HG03558 (cell line): ENCODE results near the gene CHSY1.
"Not testable (repeated sequence)": the region's sequence is repeated elsewhere in the genome, so short reads cannot be mapped to it uniquely, and the experiment has no call there.

Source experiments
- ATAC-seq: cut with Tn5 transposase; IDR thresholded peaks from one replicate; pipeline ENCODE4 v1.9.1; 2021; ENCODE audit warnings: moderate number of reproducible peaks; ENCODE audit not compliant: unreplicated experiment; ENCODE audit errors: extremely low read depth

Gene CHSY1

DNA sequence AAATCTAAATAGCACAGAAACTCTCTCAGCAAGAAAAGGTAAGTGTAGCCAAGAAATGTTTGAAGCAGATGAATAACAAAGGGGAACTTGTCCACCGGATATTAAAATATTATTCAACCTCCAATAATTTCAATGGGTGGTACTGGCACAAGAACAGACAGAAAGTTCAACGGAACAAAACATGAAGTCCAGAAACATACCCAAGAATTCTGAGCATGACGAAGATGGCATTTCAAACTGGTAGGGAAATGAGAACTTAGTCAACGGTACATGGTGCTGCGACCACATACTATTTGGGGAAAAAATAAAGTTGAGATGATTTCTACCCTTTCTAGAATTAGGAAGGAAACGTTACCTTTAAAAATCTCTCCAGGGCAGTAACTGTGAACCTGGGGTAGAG lies 5.5 kb downstream of the CHSY1 start:
- ATAC-seq, result no peak

DNA sequence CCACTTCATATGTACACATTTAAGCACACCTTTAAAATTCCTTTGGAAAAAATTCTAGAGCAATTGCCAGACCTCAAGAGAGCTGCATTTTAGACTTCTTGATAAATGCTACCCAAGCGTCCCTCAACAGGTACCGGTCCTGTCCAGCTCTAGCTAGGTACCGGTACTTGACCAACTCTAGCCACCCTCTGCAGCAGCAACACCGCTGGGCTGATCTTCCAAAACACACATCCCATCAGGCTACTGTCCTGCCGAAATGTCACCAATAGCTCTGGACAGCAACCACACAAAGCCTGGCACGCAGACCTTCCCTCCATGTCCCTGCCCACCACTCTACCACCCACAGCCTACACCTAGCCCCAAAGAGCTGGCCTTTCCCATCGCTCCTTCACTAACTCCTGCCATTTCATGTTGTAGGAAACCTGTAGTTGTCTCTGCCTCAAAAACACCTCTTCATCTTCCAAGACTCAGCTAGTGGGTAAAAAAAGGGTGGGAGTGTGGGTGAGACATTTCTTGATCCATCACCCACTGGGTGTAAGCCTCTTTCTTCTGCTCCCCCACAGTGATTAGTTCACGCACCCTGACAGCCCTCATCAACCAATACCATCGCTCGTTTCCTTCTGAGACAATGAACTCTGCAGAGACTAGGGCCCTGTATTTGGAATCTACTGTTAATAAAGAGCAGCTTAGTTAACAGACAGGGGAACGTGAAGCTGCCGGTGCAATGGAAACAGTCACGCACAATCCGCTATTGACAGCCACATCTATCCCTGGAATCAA lies 6.8 kb downstream of the CHSY1 start:
- no peak for ATAC-seq

DNA sequence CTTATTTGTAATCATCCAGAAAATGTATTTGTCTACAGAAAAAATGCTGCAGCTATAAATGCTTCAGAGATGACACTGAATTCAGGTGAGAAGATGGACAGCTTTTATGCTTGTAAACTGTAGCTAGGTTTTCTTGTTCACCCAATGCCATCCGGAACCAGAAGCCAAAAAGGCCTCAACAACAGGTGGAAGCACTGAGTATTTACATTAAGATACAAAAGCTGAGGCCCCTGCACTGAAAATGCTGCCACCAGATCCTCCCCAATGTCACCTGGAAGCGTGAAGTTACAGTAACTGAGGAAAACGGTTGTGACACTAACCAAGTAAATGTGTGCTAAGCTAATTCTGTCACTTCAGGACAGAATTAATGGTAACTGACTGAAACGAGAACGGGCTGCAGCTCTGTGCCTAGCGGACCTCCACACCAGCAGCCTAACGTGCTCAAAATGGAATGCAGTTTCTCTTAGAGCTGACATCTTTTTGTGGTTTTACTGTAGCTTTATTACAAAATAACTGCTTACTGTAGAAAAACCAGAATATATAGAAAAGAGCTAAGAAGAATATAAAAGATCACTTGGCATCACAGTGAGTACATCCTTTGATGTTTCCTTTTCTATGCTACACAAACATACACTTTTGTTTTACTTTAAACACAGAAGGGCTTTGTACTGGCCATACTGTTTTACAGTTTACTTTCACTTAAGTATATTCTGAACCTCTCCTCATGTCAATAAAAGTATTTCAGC lies 7.6 kb downstream of the CHSY1 start:
- ATAC-seq, result no peak

DNA sequence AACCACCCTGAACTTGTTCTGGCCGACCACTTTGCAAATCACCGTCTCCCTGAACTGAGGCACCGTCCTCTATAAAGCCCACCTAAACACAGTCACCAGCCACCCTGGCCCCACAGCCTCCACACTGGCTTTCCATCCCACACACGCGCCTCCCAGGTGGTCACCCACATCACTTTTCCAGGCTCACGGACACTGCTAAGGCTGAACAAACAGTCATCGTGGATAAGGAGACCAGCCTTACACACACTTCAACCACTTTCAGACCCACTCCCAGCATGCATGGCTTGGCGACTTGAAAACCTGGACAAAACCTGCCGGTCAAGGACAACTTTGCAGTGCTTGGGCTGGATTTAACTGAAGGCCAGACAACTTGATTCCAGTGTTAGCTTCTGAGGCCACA lies 8.4 kb downstream of the CHSY1 start:
- no peak for ATAC-seq

DNA sequence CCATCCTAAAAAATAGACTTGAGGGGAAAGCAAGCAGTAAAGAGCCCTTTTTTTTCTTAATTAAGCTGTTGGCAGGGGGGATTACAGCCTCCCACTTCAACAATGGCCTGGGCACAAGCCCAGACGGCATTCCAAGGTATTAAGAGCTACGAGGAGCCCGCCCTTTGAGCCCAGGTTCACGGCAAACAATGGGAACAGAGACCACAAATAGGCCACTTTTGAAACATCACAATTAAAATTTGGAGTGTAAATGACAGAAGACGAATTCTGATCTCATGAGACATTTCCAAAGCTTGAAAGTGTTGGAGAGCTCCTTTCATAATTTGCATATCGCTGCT lies 8.9 kb downstream of the CHSY1 start:
- ATAC-seq, result no peak

DNA sequence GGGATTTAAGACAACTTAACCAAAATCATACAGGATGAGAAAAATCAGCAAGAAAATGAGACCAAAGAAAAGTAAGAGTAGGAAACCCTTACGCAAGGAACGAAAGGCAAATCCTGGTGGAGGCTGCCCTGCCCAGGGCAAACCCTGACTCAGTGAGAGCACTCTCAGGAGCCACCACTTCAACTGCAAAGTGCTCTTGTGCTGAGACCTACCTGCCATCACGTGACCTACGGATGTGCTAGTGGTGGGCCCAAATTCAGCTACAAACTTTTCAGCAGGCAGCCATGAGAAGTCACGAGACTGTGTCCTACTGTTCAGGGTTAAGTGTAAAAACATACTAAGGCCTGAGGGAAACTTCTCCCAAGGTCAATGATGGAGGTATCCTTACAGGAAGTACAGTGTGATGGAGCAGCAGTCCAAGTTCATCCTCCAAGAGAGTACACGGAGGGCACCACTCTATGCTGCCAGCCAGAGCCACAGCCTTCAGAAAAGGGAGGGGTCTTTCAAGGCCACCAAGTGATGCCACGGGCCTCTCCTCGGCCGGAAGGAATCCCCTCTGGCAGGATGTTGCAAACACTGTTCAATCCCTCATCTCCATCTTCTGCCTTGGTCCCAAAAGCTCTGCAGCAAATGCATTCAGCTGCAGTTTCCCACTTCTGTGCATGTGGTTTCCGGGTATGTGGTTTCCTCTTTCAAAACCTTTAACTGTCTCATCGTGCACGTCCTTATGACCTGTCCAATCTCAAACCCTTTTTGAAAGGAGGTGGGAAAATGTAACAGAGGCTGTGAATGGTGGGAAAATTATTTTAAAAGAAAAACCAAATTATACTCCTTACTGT lies 9.5 kb downstream of the CHSY1 start:
- ATAC-seq, result peak; percentile 53

DNA sequence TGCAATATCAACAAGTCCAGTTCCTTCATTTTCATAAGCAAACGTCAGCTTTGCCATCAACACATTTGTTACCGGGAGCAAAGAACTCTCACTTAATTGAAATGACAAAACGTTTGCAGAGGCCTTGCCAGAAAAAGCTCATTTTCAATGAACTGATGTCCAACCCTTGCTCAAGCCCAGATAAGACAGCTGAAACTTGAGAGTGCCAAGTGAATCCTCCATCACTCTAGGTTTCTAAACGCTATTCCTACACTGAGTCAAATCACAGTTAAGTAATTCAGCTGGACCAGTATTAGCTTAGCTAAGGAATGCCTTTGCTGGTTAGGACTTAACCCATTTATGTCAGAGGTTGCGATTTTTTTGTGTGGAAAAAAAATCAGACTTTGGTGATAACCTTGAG lies 11.5 kb downstream of the CHSY1 start:
- ATAC-seq, result no peak

DNA sequence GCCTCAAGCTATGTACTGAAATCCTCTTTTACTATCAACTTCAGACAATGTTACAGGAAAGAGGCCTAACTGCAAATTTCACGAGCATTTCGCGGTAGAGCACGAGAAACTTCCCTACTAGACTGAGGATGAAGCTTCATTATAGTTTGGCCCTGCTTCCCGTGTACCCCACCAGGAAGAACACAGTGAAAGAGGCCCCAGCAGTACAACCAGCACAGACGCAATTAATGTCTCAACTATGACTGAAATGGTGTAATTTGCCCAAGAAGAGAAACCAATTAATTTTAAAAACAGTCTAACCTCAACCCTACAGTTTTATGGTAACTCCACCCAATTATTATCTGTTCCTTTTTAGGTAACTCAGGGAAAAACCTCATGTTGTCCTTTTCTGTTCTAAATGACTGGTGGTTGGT lies 12.1 kb downstream of the CHSY1 start:
- ATAC-seq, result no peak

DNA sequence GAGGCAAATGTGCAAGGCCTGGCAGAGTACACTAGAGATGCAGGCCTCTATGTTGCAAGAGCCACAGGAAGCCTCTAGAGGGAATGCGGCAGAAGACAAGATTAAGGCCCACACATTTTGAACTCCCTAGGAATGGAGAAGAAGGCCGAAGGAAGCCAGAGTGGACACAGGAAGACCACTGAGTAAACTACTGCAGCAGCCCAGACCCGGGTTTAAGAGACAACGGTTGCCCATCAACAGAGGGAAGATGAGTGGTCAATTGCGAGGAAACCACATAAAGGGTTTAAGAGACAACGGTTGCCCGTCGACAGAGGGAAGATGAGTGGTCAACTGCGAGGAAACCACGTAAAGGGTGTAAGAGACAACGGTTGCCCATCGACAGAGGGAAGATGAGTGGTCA lies 14.6 kb downstream of the CHSY1 start:
- no peak for ATAC-seq

DNA sequence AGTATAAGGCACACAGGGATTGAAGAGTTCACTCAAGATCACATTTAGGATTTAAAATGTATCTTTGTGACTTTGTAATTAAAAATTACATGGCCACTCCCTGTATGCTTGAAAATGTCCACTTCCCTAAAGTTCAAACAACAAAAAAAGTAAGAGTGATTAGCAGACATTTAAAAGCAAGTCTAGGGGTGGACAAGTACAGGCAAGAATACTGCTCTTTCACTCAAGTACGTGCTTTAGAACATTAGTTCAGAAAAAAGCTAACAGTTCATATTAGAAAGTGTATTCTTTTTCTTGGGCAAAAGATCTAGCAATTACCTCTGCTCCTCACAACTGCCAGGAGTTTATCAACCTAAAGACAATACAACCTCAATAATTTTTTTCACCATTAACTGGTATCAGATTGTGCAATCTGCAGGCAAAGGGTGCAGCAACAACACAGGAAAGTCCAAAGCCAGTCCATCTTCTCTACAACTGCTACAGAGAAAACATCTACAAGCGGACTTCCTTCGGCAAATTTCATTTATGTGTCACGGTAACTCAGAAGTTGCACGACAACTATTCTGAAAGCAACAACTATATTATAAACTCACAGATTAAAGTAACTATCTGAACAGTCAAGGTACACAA lies 18.1 kb downstream of the CHSY1 start:
- no peak for ATAC-seq

DNA sequence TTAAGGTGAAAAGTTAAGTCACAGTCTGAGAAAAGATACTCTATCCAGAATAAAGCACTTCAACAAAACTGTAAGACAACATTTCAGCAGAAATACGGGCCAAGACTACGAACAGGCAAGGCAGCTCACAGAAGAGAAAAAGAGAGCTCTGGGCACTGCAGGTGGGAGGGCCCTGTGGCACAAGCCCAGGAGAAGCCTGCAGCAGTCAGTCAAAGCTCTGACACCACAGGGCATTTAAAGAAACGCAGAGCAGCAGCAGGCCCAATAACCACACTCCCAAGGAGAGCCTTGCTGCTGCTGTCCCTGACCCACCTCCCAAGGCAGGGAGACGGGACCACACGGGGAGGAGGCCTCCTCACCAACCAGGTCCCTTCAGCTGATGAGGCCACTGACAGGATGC lies 19.2 kb downstream of the CHSY1 start:
- no peak for ATAC-seq

DNA sequence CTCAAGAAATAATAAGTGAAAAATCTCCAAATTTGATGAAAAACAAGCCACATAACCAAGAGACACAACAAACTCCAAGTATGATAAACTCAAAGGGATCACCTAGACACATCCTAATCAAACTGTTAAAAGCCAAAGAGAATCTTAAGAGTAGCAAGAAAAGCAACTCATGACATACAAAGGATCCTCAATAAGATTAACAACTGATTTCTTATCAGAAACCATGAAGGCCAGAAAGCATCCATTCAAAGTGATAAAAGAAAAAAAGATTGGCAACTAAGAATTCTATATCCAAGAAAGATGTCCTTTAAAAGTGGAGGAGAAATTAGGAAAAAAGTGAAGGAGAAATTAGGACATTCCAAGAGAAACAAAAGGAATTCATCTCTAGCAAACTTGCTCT lies 23.5 kb downstream of the CHSY1 start:
- no peak for ATAC-seq

DNA sequence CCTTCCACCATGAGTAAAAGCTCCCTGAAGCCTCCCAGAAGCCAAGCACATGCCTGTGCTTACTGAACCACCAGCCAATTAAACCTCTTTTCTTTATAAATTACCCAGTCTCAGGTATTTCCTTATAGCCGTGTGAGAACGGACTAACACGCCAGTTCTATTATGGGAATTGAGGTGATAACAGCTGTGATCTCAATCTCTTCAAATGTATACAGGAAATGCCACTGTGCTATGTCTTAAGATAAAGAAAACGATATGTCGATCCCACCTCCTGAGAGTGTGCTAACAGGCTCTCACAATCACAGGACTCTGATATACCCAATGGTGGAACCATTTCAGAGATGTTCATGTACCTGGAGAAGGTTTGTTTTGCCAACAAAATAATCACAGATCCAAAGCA lies 26.2 kb downstream of the CHSY1 start:
- no peak for ATAC-seq

DNA sequence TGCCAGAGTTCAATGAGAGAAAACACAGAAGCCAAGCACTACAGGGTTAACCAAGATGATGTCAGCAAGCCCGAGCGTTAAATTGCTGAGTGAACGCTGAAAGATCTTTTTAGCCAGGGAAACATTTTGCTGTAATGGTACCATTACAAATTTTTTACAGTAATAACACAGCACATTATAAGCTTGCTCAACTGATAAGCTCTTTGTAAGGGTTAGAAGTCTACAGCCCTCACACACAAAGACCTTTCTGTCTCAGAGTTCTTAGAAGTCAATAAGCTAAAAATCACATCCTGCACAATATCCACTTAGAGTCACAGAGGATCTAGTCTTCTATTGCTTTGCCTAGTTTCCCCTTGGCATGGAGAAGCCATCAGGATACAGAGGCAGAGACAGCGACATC lies 29.9 kb downstream of the CHSY1 start:
- no peak for ATAC-seq

DNA sequence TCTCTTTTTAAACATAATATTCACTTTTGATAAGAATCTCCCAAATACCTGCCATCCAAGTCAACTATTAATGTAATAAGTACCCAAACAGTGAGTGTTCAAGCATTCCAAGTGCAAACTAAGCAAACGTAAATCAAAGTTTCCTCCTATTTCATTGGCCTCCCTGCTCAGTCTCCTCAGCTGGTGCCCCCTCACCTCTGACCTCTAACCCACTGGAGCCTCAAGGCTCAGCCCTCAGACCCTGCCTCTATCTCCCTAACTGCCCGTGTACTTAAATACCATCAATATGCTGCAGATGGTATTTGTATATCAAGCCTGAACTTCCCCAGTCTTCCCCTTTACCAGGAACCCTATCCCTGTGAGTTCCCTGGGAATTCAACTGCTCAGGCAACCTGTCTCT lies 31.8 kb downstream of the CHSY1 start:
- ATAC-seq, result no peak

DNA sequence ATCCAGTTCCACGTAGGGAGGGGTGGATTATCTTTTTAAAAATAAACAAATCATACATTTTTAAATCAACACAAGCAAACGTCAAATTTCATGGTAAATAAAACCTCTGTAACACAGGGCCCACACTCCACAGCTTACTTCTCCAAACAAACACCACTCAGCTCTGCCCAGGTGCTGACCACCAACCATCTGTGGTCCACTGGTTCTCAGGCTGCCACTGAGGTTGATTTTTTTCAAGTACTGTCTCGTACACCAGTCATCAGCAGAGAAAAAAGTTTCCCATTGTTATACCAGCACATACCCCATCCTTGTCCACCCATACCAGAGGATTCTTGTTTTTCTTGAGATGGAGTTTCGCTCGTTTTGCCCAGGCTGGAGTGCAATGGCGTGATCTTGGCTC lies 32.4 kb downstream of the CHSY1 start:
- no peak for ATAC-seq

DNA sequence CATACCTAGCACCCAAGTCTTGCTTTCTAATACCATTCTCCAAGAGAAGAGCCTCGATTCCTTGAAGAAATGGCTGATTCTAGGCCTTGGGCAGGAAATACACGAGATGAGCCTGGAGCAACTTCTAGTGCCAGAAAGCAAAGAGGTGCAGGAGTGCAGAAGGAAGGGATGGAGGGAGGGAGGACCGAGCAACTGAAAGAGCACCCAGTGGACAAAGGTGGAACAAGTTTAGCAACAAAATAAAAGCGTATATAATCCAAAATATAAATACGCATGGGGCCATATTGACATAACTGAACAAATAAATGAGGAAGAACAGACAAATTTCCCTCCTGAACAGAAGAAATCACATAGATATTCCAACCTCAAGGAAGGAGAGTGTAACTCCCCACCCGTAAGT lies 34.4 kb downstream of the CHSY1 start:
- ATAC-seq, result no peak

DNA sequence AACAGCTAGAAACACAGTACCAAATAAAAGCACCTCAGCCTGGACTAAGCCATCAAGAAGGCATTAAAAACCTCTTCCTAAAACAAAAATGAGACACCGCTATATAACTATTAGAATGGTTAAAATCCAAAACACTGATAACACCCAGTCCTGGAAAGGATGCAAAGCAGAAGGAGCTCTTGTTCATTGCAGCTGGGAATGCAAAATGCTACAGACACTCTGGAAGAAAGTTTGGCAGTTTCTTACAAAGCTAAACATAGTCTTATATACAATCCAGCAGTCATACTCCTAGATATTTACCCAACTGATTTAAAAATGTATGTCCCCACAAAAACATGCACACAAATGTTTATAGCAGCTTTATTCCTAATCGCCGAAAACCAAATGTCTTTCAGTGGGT lies 35.7 kb downstream of the CHSY1 start:
- no peak for ATAC-seq

DNA sequence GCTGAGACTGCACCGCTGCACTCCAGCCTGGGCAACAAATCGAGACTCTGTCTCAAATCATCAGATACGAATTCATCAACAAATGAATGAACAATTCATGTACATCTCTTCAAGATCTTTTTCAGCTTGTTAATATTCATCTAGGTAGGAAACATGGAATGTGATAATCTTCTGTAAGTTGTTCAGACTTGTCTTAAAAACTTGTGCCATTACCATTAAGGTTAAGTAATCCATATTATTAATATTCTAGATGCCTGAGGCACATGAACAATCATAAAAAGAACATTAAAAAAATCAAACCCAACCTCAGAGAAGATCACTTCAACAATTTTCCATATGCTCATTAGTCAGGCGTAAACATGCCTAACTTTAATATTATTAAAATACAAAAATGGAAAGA lies 36.2 kb downstream of the CHSY1 start:
- ATAC-seq, result no peak

DNA sequence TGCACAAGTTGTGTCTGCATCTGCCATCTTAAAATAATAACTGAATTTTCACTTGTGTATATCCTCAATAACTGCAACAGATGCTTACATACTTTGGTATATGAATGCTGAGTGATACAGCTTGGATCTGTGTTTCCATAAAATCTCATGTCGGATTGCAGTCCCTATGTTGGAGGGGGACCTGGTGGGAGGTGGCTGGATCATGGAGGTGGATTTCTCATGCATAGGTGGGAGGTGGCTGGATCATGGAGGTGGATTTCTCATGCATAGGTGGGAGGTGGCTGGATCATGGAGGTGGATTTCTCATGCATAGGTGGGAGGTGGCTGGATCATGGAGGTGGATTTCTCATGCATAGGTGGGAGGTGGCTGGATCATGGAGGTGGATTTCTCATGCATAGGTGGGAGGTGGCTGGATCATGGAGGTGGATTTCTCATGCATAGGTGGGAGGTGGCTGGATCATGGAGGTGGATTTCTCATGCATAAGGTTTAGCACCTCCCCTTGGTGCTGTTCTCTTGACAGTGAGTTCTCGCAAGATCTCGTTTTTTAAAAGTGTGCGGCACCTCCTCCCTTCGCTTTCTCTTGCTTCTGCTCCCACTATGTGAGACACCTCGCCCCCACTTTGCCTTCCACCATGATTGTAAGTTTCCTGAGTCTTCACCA lies 37.3 kb downstream of the CHSY1 start:
- ATAC-seq, result not testable (repeated sequence)
